RWPE1 (cell line): ENCODE data around the gene DSC3.
A peak's percentile ranks its signal among the peaks of the same experiment; 100 is the strongest.

ENCODE experiments used
- CTCF ChIA-PET: fragments of 350-600 bp; sonication (Branson Sonifier 250); formaldehyde crosslinking; extraction: SDS; loops from one replicate; lab custom pipeline; 2021; lab: Yijun Ruan, JAX
- POLR2A ChIA-PET: fragments of 400-600 bp; formaldehyde crosslinking; extraction: SDS; loops from one replicate; lab custom pipeline; 2020; ENCODE audit warnings: antibody characterized with exemption; ENCODE audit not compliant: low non-redundant PET; lab: Yijun Ruan, JAX
- DNase-seq: peaks from one replicate; pipeline ENCODE4 v3.0.0; 2012; ENCODE audit warnings: low spot score
- H3K27ac ChIP-seq: fragments of 450-650 bp; 2 replicates; pipeline ENCODE4 v1.5.1; 2017
- TF ChIP-seq, protein P1 (sequence below): fragments of 450-650 bp; conservative IDR thresholded peaks from 2 replicates; pipeline ENCODE4 v1.5.1; 2017; ENCODE audit warnings: low read depth, mild to moderate bottlenecking

The DSC3 gene

DNA sequence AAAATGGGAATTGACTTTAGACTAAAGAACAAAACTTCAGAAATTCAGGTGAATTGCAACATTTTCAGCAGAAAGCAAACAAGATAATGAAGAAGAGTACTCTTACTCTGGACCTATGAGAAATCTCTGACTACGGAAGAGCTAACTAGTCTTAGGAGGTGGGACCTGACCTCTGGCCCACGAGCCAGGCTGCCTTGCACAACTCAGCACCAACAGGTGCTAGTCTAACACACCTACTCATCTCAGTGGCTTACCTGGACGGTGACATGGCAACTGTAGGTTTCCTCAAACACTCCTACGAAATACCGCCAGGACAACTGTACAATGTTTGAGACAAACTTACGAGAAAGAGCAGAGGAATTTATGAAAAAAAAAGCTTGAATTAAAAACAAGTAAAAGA is 3.1 kb upstream of the DSC3 start:
- no peak overlapping the region for H3K27ac ChIP-seq
- CTCF ChIA-PET: no interaction called here
- TF ChIP-seq, protein P1, sequence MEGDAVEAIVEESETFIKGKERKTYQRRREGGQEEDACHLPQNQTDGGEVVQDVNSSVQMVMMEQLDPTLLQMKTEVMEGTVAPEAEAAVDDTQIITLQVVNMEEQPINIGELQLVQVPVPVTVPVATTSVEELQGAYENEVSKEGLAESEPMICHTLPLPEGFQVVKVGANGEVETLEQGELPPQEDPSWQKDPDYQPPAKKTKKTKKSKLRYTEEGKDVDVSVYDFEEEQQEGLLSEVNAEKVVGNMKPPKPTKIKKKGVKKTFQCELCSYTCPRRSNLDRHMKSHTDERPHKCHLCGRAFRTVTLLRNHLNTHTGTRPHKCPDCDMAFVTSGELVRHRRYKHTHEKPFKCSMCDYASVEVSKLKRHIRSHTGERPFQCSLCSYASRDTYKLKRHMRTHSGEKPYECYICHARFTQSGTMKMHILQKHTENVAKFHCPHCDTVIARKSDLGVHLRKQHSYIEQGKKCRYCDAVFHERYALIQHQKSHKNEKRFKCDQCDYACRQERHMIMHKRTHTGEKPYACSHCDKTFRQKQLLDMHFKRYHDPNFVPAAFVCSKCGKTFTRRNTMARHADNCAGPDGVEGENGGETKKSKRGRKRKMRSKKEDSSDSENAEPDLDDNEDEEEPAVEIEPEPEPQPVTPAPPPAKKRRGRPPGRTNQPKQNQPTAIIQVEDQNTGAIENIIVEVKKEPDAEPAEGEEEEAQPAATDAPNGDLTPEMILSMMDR: no peak
- POLR2A ChIA-PET: no interaction called here
- DNase-seq: no peak

GRCh38 chr18:31044926-31045325 is 2.4 kb upstream of the DSC3 start:
- TF ChIP-seq, protein P1: no peak
- CTCF ChIA-PET: no interaction called here
- peak; percentile 11 for DNase-seq
- POLR2A ChIA-PET: no interaction called here
- H3K27ac ChIP-seq: no peak overlapping the region

DNA sequence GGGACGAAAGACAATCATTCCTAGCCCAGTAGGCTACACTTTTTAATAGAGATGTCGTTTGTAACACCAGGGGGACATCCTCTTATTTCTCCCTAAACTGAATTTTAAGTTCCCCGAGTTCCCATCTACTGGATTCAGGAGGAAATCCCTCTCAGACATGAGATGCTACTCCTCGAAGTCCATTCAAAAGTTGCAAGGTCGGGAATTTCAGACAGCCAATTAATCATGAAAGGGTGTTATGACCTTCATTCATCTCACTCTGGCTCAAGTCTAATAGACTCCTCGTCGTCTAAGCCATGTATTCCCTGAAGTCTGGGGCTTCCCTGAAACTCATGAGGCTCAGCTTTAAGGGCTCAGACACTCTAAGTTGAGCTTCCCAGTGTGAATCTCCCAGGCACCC is 1.2 kb upstream of the DSC3 start:
- H3K27ac ChIP-seq: no peak overlapping the region
- CTCF ChIA-PET: no interaction called here
- POLR2A ChIA-PET: no interaction called here
- TF ChIP-seq, protein P1: no peak
- DNase-seq: no peak

GRCh38 chr18:31042084-31042405 is 497 bp downstream of the DSC3 start:
- peak overlapping the region; percentile 99 for H3K27ac ChIP-seq
- peak; percentile 16 for DNase-seq
- POLR2A ChIA-PET: no interaction called here
- CTCF ChIA-PET: interaction anchor here (0.6 to 1.2 kb wide), 2 partner anchors 165 to 271 kb away, joined by 3 to 5 read pairs; no protein-coding TSS in a partner anchor
- TF ChIP-seq, protein P1: no peak

- TF ChIP-seq, protein P1: no peak
- H3K27ac ChIP-seq: peak overlapping the region; percentile 99
- ChIA-PET POLR2A (no interaction called here), CTCF (interaction anchor here (0.5 to 1.2 kb wide), 3 partner anchors 15 to 271 kb away, joined by 3 to 5 read pairs (median 4); no protein-coding TSS in a partner anchor)
- DNase-seq: peak; percentile 25
Measured at GRCh38 chr18:31041271-31042083, 1.1 kb downstream of the DSC3 start.

DNA sequence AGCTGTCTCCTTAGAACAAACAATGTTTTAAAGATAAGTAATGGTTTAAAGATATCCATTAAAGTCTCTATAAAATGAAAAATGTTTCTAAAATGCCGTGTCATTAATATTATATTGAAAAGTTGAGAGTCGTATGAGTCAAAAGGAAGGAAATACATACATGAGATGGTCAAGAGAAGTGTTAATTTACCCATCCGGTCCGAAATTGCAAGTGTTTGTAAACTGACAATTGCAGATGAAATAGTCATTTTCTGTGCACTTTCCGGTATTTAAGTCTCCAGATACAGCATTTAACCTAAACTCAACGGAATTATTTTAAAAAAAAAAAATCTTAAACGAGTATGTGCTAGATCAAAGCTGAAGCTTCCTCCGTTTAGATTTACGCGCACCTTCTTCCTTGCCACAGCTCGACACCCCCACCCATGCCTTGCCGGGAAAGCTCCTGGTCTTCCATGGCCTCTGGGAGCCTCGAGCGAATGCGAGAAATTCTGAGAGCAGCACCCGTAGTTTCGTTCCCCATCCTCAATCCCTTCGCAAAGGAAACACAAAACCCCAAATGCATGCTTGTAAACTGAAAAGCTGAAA is 1.8 kb downstream of the DSC3 start:
- POLR2A ChIA-PET: no interaction called here
- DNase-seq: peak; percentile 10
- peak overlapping the region; percentile 99 for H3K27ac ChIP-seq
- CTCF ChIA-PET: interaction anchor here (0.5 kb wide), 1 partner anchor 15 kb away, joined by 4 read pairs; no protein-coding TSS in a partner anchor
- TF ChIP-seq, protein P1: no peak
